HepG2 (cell line): ENCODE results near the gene CREG2. TPM values are rescaled to one million over a fixed set of nuclear protein-coding genes. Genes with fewer than 3 reads are reported as not detected.
A peak's percentile ranks its signal among the peaks of the same experiment; 100 is the strongest.

Experiments
- BORCS8-MEF2B ChIP-seq: sonication (generic); formaldehyde crosslinking; IDR thresholded peaks from 2 replicates; pipeline ENCODE4 v1.8.0; 2022; ENCODE audit warnings: mild to moderate bottlenecking, missing genetic modification reagents
- CREM ChIP-seq, 2 experiments: sonication (generic) in 1 of 2; formaldehyde crosslinking in 1 of 2; IDR thresholded peaks; 2 replicates each; pipeline versions ENCODE4 v1.4.0 to v1.6.1; 2016 to 2020; ENCODE audit warnings: antibody characterized with exemption in 1 of 2, mild to moderate bottlenecking in 1 of 2, missing genetic modification reagents in 1 of 2
- EZH2 ChIP-seq: conservative IDR thresholded peaks from 2 replicates; pipeline ENCODE4 v1.6.1; 2012; ENCODE audit warnings: mild to moderate bottlenecking, low read depth, low read length, moderate library complexity
- LCORL ChIP-seq, 2 experiments: fragments of 450-650 bp in 1 of 2; sonication (generic) in 1 of 2; formaldehyde crosslinking in 1 of 2; IDR thresholded peaks; 2 replicates each; pipeline versions ENCODE4 v1.5.0 to v1.6.1; 2017 to 2020; ENCODE audit warnings: antibody characterized with exemption in 1 of 2, missing genetic modification reagents in 1 of 2
- ZBTB40 ChIP-seq, 2 experiments: fragments of 450-650 bp in 1 of 2; sonication (generic) in 1 of 2; formaldehyde crosslinking in 1 of 2; IDR thresholded peaks; 2 replicates each; pipeline versions ENCODE4 v1.6.1 to v1.8.0; 2016 to 2022; ENCODE audit warnings: antibody characterized with exemption in 1 of 2, mild to moderate bottlenecking in 1 of 2, missing genetic modification reagents in 1 of 2
- ZHX1 ChIP-seq: sonication (generic); formaldehyde crosslinking; IDR thresholded peaks from 2 replicates; pipeline ENCODE4 v1.8.1; 2022; ENCODE audit warnings: low read depth, mild to moderate bottlenecking, missing genetic modification reagents
- ZMAT3 ChIP-seq: sonication (generic); formaldehyde crosslinking; conservative IDR thresholded peaks from 2 replicates; pipeline ENCODE4 v1.7.0; 2021; ENCODE audit warnings: missing genetic modification reagents
- ZNF281 ChIP-seq: sonication (generic); formaldehyde crosslinking; IDR thresholded peaks from 2 replicates; pipeline ENCODE4 v1.4.0; 2020; ENCODE audit warnings: missing genetic modification reagents, borderline replicate concordance
- ZNF292 ChIP-seq: sonication (generic); formaldehyde crosslinking; IDR thresholded peaks from 2 replicates; pipeline ENCODE4 v1.8.1; 2022; ENCODE audit warnings: mild to moderate bottlenecking, low read depth, missing genetic modification reagents, borderline replicate concordance
- ZNF362 ChIP-seq: sonication (generic); formaldehyde crosslinking; IDR thresholded peaks from 2 replicates; pipeline ENCODE4 v1.4.0; 2020; ENCODE audit warnings: missing genetic modification reagents, mild to moderate bottlenecking, borderline replicate concordance
- ZNF652 ChIP-seq: IDR thresholded peaks from 2 replicates; pipeline ENCODE4 v1.6.1; 2016; ENCODE audit warnings: low read depth, borderline replicate concordance
- polyA plus RNA-seq, 8 experiments: library from polyadenylated mRNA; depleted of rRNA in 3 of 8; stranded (reverse) in 7 of 8; unstranded in 1 of 8; fragments of >200 nt; fragmentation: Illumina TruSeq in 4 of 8; extraction: Trizol in 4 of 8; gene quantifications; 2 replicates each; pipeline versions ENCODE4 v1.2.1 to v1.2.3, GENCODE V29; 2011 to 2016; ENCODE audit warnings: low read depth in 4 of 8, missing spikeins in 1 of 8, mixed read lengths in 1 of 8; ENCODE audit not compliant: insufficient read depth in 1 of 8
- total RNA-seq, 5 experiments: library from RNA; depleted of rRNA; stranded (reverse); fragments of >200 nt; fragmentation: Illumina TruSeq; extraction: Trizol; gene quantifications; 2 replicates each; pipeline ENCODE4 v1.2.3, GENCODE V29; 2016; ENCODE audit warnings: low read depth in 1 of 5

CREG2 gene
- total and polyA plus RNA-seq, 2 of the 13 experiments (the other 11 are each of a cell fraction or from before 2014, with no cell fraction given), result 0.18 to 0.26 TPM

- TF ChIP-seq ZNF281 (no peak), ZBTB40 (IDR thresholded peaks at IDR 0.05) (no peak), ZBTB40 (CRISPR knock-in tag; IDR thresholded peaks at IDR 0.05) (peak; percentile 32; the same call in 1 of the 2 replicates), BORCS8-MEF2B (no peak), ZNF362 (CRISPR knock-in tag) (no peak), ZHX1 (peak; percentile 23; the same call in 1 of the 2 replicates), ZNF652 (CRISPR knock-in tag) (no peak), ZNF292 (CRISPR knock-in tag) (no peak), EZH2 (0 out of 2 replicates have a peak, but pooled peaks have one; percentile 53), CREM (IDR thresholded peaks at IDR 0.05) (no peak), CREM (CRISPR knock-in tag; IDR thresholded peaks at IDR 0.05) (no peak), ZMAT3 (no peak), LCORL (IDR thresholded peaks at IDR 0.05) (no peak), LCORL (CRISPR knock-in tag; IDR thresholded peaks at IDR 0.05) (peak; percentile 30; the same call in 1 of the 2 replicates)
Measured at GRCh38 chr2:101386599-101387150, 628 bp downstream of the CREG2 start (continued).
